Stimulated activated CD8-positive, alpha-beta memory T cell treated with anti-CD3 and anti-CD28 coated beads, Interleukin-12 subunit alpha, Interleukin-12 subunit beta, amount 100 ng/mL, for 24 hours (primary cell): Measurements from ENCODE around the gene SUPT6H.

ENCODE experiments used
- DNase-seq: peaks from one replicate; pipeline ENCODE4 v3.0.0-alpha.2; 2020; ENCODE audit errors: extremely low read depth

Gene SUPT6H

GRCh38 chr17:28750178-28751047, 88.4 kb downstream of the SUPT6H start:
- DNase-seq = no peak

GRCh38 chr17:28751600-28752366, 89.8 kb downstream of the SUPT6H start:
- no peak for DNase-seq
